Fibroblast of mammary gland (primary cell): Measurements from ENCODE around the gene SAMD8.

Experiments
- DNase-seq: peaks from one replicate; pipeline ENCODE4 v3.0.0-alpha.2; 2010; ENCODE audit warnings: low read depth
- H3K4me3 ChIP-seq: 2 replicates; pipeline ENCODE4 v1.5.1; 2011; ENCODE audit warnings: low read depth, mild to moderate bottlenecking, low read length, moderate library complexity; ENCODE audit not compliant: control insufficient read depth
- TF ChIP-seq, protein P1 (sequence below): conservative IDR thresholded peaks from 2 replicates; pipeline ENCODE4 v1.5.1; 2011; ENCODE audit warnings: low read depth, low read length, inconsistent platforms; ENCODE audit not compliant: control insufficient read depth, insufficient read depth

The SAMD8 gene

DNA sequence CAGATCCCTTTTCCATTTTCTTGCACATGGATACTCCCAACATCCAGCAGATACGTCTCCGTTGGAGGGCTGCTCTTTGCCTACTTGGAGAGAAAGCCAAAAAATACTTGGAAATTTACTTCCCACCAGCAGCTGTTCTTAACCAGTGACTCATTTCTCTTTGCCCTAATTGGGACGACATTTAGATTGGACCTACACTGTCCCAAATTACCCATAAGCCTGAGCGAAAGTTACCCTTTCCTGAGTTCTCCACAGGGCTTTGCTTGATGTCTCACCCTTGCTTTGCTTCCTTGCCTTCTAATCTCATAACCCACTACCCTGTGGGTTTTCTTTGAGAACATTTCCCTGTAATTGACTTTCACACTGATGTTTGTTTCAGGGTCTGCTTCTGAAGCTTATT is 48.1 kb downstream of the SAMD8 start:
- no peak overlapping the region for H3K4me3 ChIP-seq
- DNase-seq = peak; percentile 86
- TF ChIP-seq, protein P1, sequence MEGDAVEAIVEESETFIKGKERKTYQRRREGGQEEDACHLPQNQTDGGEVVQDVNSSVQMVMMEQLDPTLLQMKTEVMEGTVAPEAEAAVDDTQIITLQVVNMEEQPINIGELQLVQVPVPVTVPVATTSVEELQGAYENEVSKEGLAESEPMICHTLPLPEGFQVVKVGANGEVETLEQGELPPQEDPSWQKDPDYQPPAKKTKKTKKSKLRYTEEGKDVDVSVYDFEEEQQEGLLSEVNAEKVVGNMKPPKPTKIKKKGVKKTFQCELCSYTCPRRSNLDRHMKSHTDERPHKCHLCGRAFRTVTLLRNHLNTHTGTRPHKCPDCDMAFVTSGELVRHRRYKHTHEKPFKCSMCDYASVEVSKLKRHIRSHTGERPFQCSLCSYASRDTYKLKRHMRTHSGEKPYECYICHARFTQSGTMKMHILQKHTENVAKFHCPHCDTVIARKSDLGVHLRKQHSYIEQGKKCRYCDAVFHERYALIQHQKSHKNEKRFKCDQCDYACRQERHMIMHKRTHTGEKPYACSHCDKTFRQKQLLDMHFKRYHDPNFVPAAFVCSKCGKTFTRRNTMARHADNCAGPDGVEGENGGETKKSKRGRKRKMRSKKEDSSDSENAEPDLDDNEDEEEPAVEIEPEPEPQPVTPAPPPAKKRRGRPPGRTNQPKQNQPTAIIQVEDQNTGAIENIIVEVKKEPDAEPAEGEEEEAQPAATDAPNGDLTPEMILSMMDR = no peak

DNA sequence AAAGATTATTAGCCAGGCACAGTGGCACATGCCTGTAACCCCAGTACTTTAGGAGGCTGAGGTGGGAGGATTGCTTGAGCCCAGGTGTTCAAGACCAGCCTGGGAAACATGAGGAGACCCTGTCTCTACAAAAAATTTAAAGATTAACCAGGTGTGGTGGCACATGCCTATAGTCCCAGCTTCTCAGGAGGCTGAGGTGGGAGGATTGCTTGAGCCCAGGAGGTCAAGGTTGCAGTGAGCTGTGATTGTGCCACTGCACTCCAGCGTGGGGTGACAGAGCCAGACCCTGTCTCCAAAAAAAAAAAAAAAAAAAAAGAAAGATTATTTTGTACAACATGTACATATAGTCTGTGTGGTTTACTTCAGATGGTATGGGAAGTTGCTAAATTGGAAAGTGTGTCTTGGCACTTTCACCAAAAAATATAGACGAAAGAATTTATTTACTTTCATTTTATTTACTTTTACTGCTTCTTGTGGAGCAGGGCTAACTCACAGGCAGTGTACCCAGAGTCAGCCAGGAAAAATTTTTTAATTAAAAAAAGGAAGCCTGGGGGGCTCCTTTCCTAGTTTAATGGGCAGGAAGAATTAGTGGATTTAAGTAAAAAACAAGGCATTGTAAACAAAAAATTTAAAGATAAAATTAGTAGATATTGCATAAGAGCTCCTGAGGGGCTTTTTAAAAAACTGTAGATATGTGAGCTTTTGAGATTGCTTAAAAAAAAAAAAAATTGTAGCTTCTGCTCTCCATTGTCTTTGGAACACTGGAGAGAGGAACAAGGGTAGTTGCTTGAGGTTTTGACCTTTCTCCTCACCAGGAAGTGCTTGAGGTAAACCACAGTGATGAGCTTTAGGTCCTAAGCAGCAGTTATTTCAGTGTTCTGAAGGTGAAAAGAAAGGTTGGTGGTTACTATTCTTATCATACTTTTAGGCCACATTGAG is 54.5 kb downstream of the SAMD8 start:
- no peak for DNase-seq
- TF ChIP-seq, protein P1 = no peak

DNA sequence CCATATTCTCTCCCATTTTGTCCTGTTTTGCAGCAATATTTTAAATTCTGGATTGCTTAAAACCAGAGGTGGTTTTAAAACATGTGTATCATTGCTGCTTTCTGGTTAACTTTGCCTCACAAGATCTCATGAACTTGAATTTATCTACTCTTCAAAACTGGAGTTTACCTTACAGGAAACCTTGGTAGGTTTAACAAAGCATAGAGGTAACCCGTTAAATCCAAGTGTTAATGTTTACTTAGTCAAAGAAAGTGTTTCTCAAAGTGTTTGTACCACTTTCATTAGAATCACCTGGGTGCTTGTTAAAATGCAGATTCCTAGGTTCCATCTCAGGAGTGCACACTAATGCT is 55.1 kb downstream of the SAMD8 start:
- H3K4me3 ChIP-seq = no peak overlapping the region
- TF ChIP-seq, protein P1 = no peak
- DNase-seq = no peak

More for the DNA sequence above, 54.5 kb downstream of the SAMD8 start:
- no peak overlapping the region for H3K4me3 ChIP-seq

DNA sequence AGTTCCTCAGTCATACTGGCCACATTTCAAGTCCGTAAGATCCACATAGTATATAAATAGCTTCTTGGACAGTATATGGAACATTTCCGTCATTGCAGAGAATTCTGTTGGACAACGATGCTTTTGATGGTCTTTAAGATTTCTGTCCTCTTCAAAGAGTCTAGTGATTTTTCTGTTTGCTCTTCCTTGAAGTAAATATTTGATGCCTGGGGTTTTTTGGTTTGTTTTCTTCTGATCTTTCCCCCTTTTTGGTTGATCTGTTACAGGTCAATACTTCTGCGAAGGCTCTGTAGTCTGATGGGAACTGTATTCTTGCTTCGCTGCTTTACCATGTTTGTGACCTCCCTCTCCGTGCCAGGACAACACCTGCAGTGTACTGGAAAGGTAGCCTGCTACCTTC is 56.8 kb downstream of the SAMD8 start:
- no peak for DNase-seq
- H3K4me3 ChIP-seq = no peak overlapping the region
- TF ChIP-seq, protein P1 = no peak

DNA sequence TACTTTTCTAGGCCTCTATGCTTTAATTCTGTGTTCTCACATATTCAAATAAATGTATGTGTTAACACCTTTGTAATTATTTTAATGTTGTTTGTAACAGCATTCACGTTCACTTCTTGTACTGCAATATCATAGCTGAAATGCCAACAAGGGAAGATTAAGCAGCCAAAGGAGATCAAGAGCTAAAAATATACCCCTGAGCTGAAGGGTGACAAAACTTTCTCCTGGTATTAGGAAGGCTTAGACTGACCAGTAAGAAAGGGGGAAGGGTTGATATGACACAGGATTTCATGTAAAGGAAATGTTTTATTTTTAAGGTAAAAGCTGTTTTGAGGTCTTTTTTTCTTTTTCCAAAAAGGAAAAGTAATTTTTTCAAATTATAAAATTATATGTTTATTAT is 58.8 kb downstream of the SAMD8 start:
- no peak overlapping the region for H3K4me3 ChIP-seq
- TF ChIP-seq, protein P1 = no peak
- no peak for DNase-seq

DNA sequence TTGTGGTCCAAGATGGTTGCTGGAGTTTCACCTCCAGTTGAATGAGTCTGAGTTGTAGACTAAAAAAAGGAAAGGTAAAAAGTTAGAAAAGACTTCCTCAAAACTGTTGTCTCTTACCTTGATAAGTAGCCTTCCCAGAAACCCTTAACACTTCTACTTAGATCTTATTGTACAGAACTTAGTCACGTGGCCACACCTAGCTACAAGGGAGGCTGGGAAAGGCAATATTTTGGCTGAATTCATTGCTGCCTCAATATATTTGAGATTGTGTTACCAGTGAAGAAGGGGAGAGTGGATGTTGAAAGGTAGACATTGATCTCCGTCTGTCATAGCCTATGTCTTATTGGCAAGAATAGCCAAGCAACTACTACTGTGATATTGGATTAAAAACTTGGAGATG is 63.6 kb downstream of the SAMD8 start:
- H3K4me3 ChIP-seq = no peak overlapping the region
- TF ChIP-seq, protein P1 = no peak
- DNase-seq = no peak
